ENCODE data around the gene ZNF35.
"Not testable (repeated sequence)": the region's sequence is repeated elsewhere in the genome, so short reads cannot be mapped to it uniquely, and the experiment has no call there.

Gene ZNF35

GRCh38 chr3:44648564-44649229 lies at the start of gene ZNF35:
Gene ZNF35, plus strand, starts transcription at chr3:44648732. Its CDS starts 2,336 bp downstream, at chr3:44651068.
- peak; percentile 77 to 91 for DNase-seq

GRCh38 chr3:44601749-44602148 lies 46.8 kb upstream of the ZNF35 start:
- DNase-seq = no peak

GRCh38 chr3:44612678-44613077 lies 35.9 kb upstream of the ZNF35 start:
- no peak for DNase-seq

GRCh38 chr3:44624749-44625480 lies 23.6 kb upstream of the ZNF35 start, which contains the start of gene ZNF197:
Gene ZNF197, plus strand, starts transcription at chr3:44625036. Its CDS starts 4,119 bp downstream, at chr3:44629155.
- peak; percentile 91 to 96 for DNase-seq

- DNase-seq = no peak
These were observed 19.8 kb upstream of the ZNF35 start for GRCh38 chr3:44628716-44629115.

GRCh38 chr3:44632193-44632592 lies 16.3 kb upstream of the ZNF35 start:
- DNase-seq = no peak

GRCh38 chr3:44642337-44642736 lies 6.2 kb upstream of the ZNF35 start:
- DNase-seq = no peak

GRCh38 chr3:44643024-44643423 lies 5.5 kb upstream of the ZNF35 start:
- no peak for DNase-seq

GRCh38 chr3:44647771-44648170 lies 761 bp upstream of the ZNF35 start:
- DNase-seq = no peak

GRCh38 chr3:44649709-44650108 lies 1.2 kb downstream of the ZNF35 start:
- DNase-seq = no peak

GRCh38 chr3:44654039-44654438 lies 5.5 kb downstream of the ZNF35 start:
- DNase-seq = no peak

- no peak for DNase-seq
These were observed 10.5 kb downstream of the ZNF35 start for GRCh38 chr3:44659015-44659414.

- no peak for DNase-seq
These were observed 10.9 kb downstream of the ZNF35 start for GRCh38 chr3:44659434-44659833.

GRCh38 chr3:44661189-44661588 lies 12.7 kb downstream of the ZNF35 start:
- DNase-seq = no peak

- DNase-seq = no peak
These were observed 16.6 kb downstream of the ZNF35 start for GRCh38 chr3:44665173-44665572.

GRCh38 chr3:44666346-44666745 lies 17.8 kb downstream of the ZNF35 start:
- no peak for DNase-seq

- DNase-seq = no peak
These were observed 21.2 kb downstream of the ZNF35 start for GRCh38 chr3:44669760-44670159.

- DNase-seq = not testable (repeated sequence)
These were observed 24.9 kb downstream of the ZNF35 start for GRCh38 chr3:44673466-44673865.

- no peak for DNase-seq
These were observed 25.7 kb downstream of the ZNF35 start for GRCh38 chr3:44674211-44674610.

- DNase-seq = no peak
These were observed 30.1 kb downstream of the ZNF35 start for GRCh38 chr3:44678480-44679116.

GRCh38 chr3:44680921-44681455 lies 32.5 kb downstream of the ZNF35 start:
- no peak for DNase-seq

- no peak for DNase-seq
These were observed 33.8 kb downstream of the ZNF35 start for GRCh38 chr3:44682182-44682896.
